ENCODE data around the gene FBXL15. TPM values are rescaled to one million over a fixed set of nuclear protein-coding genes. Genes with fewer than 3 reads are reported as not detected.
A peak's percentile ranks its signal among the peaks of the same experiment; 100 is the strongest.

Gene FBXL15
- total RNA-seq, 1 donor from 2014 or later: 8.6 TPM

DNA sequence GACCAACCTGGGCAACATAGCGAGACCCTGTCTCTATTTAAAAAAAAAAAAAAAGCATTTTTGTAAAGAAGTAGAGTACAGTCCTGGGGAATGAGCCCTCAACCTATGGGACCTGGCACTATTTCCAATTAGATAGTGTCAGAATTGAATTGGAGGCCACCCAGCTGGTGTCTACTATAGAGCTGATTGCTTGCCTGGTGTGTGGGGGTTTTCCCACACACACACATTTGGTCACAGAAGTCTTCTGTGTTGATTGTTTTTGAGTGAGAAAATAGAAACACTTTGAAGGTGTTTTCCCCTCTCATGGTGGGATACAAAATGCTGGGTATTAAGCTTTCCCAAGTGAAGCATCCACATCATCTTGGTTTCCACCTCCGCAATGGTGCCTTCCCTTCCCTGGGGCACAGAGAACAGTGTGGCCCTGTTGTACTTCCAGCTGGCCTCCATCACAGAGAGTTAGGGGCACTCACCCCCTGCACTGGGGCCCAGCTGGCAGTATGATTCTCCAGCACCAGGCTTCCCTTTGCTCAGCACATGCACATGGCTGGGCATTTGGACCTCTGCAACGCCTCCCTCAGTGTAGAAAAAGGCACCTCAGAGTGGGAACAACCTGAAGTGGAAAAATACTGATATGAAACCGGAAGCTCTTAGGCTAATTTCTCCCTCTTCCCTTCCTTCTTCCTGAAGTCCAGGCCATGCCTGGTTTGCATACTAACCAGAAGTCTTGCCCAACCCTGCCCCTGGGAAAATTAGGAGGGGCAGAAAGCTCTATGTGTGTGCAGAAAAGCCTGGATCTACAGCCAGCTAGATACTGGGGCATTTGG, 35.8 kb upstream of the FBXL15 start:
- DNase-seq (ENCODE audit: low read depth) (no peak), FAIRE-seq (no peak)
- Histone ChIP-seq H3K36me3 (ENCODE audit: insufficient read depth, low read length) (peaks cover 12% of the 10 kb centered on the region), H4K20me1 (ENCODE audit: insufficient read depth, low read length) (peaks cover 20% of the 10 kb centered on the region), H3K27me3 (ENCODE audit: insufficient read depth, low read length) (no peaks in the 10 kb centered on the region), H3K9ac (ENCODE audit: low read length) (no peak overlapping the region), H3K27ac (ENCODE audit: low read depth, low read length) (no peak overlapping the region), H2AFZ (ENCODE audit: low read depth, low read length) (no peak overlapping the region), H3K79me2 (ENCODE audit: insufficient read depth, low read length) (no peaks in the 10 kb centered on the region), H3K4me1 (ENCODE audit: insufficient read depth, low read length) (no peaks in the 10 kb centered on the region), H3K4me3 (ENCODE audit: insufficient read depth, low read depth, low read length) (no peak overlapping the region), H3K9me3 (ENCODE audit: insufficient read depth, low read depth, low read length) (no peaks in the 10 kb centered on the region), H3K4me2 (ENCODE audit: low read length) (no peak overlapping the region)
- H3K4me1 Mint-ChIP-seq (ENCODE audit: low read depth, unreplicated experiment): peaks cover 2% of the 10 kb centered on the region
- H3K27me3 Mint-ChIP-seq (ENCODE audit: low read depth, unreplicated experiment): no peaks in the 10 kb centered on the region
- no peaks in the 10 kb centered on the region for H3K9me3 Mint-ChIP-seq (ENCODE audit: unreplicated experiment)
- H3K4me3 Mint-ChIP-seq (ENCODE audit: unreplicated experiment): no peak overlapping the region
- no peak for TF ChIP-seq EZH2 (IDR thresholded peaks at IDR 0.05; ENCODE audit: insufficient read depth, low read length)
- TF ChIP-seq, protein P1, sequence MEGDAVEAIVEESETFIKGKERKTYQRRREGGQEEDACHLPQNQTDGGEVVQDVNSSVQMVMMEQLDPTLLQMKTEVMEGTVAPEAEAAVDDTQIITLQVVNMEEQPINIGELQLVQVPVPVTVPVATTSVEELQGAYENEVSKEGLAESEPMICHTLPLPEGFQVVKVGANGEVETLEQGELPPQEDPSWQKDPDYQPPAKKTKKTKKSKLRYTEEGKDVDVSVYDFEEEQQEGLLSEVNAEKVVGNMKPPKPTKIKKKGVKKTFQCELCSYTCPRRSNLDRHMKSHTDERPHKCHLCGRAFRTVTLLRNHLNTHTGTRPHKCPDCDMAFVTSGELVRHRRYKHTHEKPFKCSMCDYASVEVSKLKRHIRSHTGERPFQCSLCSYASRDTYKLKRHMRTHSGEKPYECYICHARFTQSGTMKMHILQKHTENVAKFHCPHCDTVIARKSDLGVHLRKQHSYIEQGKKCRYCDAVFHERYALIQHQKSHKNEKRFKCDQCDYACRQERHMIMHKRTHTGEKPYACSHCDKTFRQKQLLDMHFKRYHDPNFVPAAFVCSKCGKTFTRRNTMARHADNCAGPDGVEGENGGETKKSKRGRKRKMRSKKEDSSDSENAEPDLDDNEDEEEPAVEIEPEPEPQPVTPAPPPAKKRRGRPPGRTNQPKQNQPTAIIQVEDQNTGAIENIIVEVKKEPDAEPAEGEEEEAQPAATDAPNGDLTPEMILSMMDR (IDR thresholded peaks at IDR 0.05; ENCODE audit: insufficient read depth, low read depth, low read length): no peak
- no peak overlapping the region for H3K27ac Mint-ChIP-seq (ENCODE audit: unreplicated experiment)
- H3K36me3 Mint-ChIP-seq (ENCODE audit: low read depth, unreplicated experiment): peaks cover 14% of the 10 kb centered on the region

- H3K79me2 ChIP-seq (ENCODE audit: insufficient read depth, low read length): no peaks in the 10 kb centered on the region
- H3K27ac Mint-ChIP-seq (ENCODE audit: unreplicated experiment): no peak overlapping the region
- no peak overlapping the region for H3K27ac ChIP-seq (ENCODE audit: low read depth, low read length)
- no peaks in the 10 kb centered on the region for H4K20me1 ChIP-seq (ENCODE audit: insufficient read depth, low read length)
- H3K27me3 Mint-ChIP-seq (ENCODE audit: low read depth, unreplicated experiment): peaks cover 2% of the 10 kb centered on the region
- TF ChIP-seq EZH2 (IDR thresholded peaks at IDR 0.05; ENCODE audit: insufficient read depth, low read length): no peak
- TF ChIP-seq, protein P1 (IDR thresholded peaks at IDR 0.05; ENCODE audit: insufficient read depth, low read depth, low read length): no peak
- H3K9me3 ChIP-seq (ENCODE audit: insufficient read depth, low read depth, low read length): no peaks in the 10 kb centered on the region
- H3K4me1 Mint-ChIP-seq (ENCODE audit: low read depth, unreplicated experiment): peaks cover 2% of the 10 kb centered on the region
- H3K4me3 ChIP-seq (ENCODE audit: insufficient read depth, low read depth, low read length): no peak overlapping the region
- no peak overlapping the region for H3K4me3 Mint-ChIP-seq (ENCODE audit: unreplicated experiment)
- H3K36me3 Mint-ChIP-seq (ENCODE audit: low read depth, unreplicated experiment): no peaks in the 10 kb centered on the region
- FAIRE-seq: no peak
- no peak overlapping the region for H2AFZ ChIP-seq (ENCODE audit: low read depth, low read length)
- no peaks in the 10 kb centered on the region for H3K9me3 Mint-ChIP-seq (ENCODE audit: unreplicated experiment)
- no peak overlapping the region for H3K4me2 ChIP-seq (ENCODE audit: low read length)
- DNase-seq (ENCODE audit: low read depth): no peak
- H3K9ac ChIP-seq (ENCODE audit: low read length): no peak overlapping the region
- peaks cover 10% of the 10 kb centered on the region for H3K27me3 ChIP-seq (ENCODE audit: insufficient read depth, low read length)
- no peaks in the 10 kb centered on the region for H3K36me3 ChIP-seq (ENCODE audit: insufficient read depth, low read length)
- H3K4me1 ChIP-seq (ENCODE audit: insufficient read depth, low read length): peaks cover 10% of the 10 kb centered on the region
These were observed 30.7 kb upstream of the FBXL15 start for GRCh38 chr10:102389894-102390293.

DNA sequence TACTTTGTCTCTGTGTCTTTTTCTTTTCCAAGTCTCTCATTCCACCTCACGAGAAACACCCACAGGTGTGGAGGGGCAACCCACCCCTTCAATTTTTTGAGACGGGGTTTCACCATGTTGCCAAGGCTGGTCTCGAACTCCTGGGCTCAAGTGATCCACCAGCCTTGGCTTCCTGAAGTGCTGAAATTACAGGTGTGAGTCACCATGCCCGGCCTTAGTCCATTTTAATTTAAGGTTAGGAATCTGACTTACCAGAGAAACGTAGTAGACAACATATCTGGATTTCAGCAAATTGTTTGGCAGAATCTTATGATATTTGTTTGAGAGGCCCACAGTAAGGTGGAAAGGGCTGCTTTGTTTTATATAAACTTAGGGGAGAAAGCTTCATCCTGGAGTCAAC, 28.3 kb upstream of the FBXL15 start:
- no peaks in the 10 kb centered on the region for H3K36me3 ChIP-seq (ENCODE audit: insufficient read depth, low read length)
- peak overlapping the region; percentile 66 for H3K4me3 Mint-ChIP-seq (ENCODE audit: unreplicated experiment)
- peaks cover 10% of the 10 kb centered on the region for H3K27me3 ChIP-seq (ENCODE audit: insufficient read depth, low read length)
- no peak overlapping the region for H3K27ac Mint-ChIP-seq (ENCODE audit: unreplicated experiment)
- no peaks in the 10 kb centered on the region for H3K9me3 Mint-ChIP-seq (ENCODE audit: unreplicated experiment)
- FAIRE-seq: no peak
- H2AFZ ChIP-seq (ENCODE audit: low read depth, low read length): no peak overlapping the region
- H3K9me3 ChIP-seq (ENCODE audit: insufficient read depth, low read depth, low read length): no peaks in the 10 kb centered on the region
- no peaks in the 10 kb centered on the region for H3K36me3 Mint-ChIP-seq (ENCODE audit: low read depth, unreplicated experiment)
- peaks cover 2% of the 10 kb centered on the region for H3K27me3 Mint-ChIP-seq (ENCODE audit: low read depth, unreplicated experiment)
- H3K4me3 ChIP-seq (ENCODE audit: insufficient read depth, low read depth, low read length): no peak overlapping the region
- no peak overlapping the region for H3K4me2 ChIP-seq (ENCODE audit: low read length)
- no peak overlapping the region for H3K9ac ChIP-seq (ENCODE audit: low read length)
- no peak overlapping the region for H3K27ac ChIP-seq (ENCODE audit: low read depth, low read length)
- H3K4me1 ChIP-seq (ENCODE audit: insufficient read depth, low read length): peaks cover 19% of the 10 kb centered on the region
- H4K20me1 ChIP-seq (ENCODE audit: insufficient read depth, low read length): no peaks in the 10 kb centered on the region
- peaks cover 11% of the 10 kb centered on the region for H3K4me1 Mint-ChIP-seq (ENCODE audit: low read depth, unreplicated experiment)
- peaks cover 13% of the 10 kb centered on the region for H3K79me2 ChIP-seq (ENCODE audit: insufficient read depth, low read length)
- TF ChIP-seq, protein P1 (IDR thresholded peaks at IDR 0.05; ENCODE audit: insufficient read depth, low read depth, low read length): no peak
- no peak for TF ChIP-seq EZH2 (IDR thresholded peaks at IDR 0.05; ENCODE audit: insufficient read depth, low read length)
- no peak for DNase-seq (ENCODE audit: low read depth)
